ENCODE data around the gene ELMO1.

DNA sequence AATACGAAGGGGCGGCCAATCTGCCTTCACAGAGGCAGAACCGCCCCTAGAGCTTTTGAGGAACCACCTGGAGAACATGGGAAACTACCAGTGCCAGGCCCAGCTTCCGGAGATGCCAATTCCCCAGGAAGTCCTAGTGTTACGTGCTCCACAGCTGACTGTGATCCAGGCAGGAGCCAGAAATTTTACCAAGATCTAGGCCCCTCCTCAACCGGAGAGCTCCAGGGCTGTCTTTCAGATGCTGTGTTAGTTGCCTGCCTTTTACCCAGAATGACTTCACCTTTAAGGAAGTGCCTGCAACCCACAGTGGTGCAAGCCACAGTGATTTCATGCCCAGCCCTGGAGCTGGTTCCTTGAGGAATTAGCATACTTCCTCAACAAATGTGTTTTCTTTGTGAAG is 62.9 kb downstream of the ELMO1 start:
- TF ChIP-seq, protein P1, sequence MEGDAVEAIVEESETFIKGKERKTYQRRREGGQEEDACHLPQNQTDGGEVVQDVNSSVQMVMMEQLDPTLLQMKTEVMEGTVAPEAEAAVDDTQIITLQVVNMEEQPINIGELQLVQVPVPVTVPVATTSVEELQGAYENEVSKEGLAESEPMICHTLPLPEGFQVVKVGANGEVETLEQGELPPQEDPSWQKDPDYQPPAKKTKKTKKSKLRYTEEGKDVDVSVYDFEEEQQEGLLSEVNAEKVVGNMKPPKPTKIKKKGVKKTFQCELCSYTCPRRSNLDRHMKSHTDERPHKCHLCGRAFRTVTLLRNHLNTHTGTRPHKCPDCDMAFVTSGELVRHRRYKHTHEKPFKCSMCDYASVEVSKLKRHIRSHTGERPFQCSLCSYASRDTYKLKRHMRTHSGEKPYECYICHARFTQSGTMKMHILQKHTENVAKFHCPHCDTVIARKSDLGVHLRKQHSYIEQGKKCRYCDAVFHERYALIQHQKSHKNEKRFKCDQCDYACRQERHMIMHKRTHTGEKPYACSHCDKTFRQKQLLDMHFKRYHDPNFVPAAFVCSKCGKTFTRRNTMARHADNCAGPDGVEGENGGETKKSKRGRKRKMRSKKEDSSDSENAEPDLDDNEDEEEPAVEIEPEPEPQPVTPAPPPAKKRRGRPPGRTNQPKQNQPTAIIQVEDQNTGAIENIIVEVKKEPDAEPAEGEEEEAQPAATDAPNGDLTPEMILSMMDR (IDR thresholded peaks at IDR 0.05) = no peak
- TF ChIP-seq POLR2A (IDR thresholded peaks at IDR 0.05) (no peak), EP300 (IDR thresholded peaks at IDR 0.05; ENCODE audit: low read depth) (no peak)

Measured in transverse colon (tissue), 3 donors.